Muscle of leg (tissue), 16 donors: ENCODE data around the gene SPDYE3. TPM values are rescaled to one million over a fixed set of nuclear protein-coding genes. Genes with fewer than 3 reads are reported as not detected.
A peak's percentile ranks its signal among the peaks of the same experiment; 100 is the strongest.
"Not testable (repeated sequence)": the region's sequence is repeated elsewhere in the genome, so short reads cannot be mapped to it uniquely, and the experiment has no call there.

Experiments used
- DNase-seq: peaks from one replicate; pipeline ENCODE4 v3.0.0; 2013
- H3K27ac ChIP-seq: one replicate; pipeline ENCODE4 v1.5.1; 2013; ENCODE audit warnings: mild to moderate bottlenecking, low read length, control low read depth
- H3K27me3 ChIP-seq: one replicate; pipeline ENCODE4 v1.6.1; 2013; ENCODE audit warnings: low read length; ENCODE audit not compliant: control insufficient read depth, insufficient read depth
- H3K36me3 ChIP-seq: one replicate; pipeline ENCODE4 v1.6.1; 2013; ENCODE audit warnings: low read length; ENCODE audit not compliant: control insufficient read depth, insufficient read depth
- H3K4me1 ChIP-seq: one replicate; pipeline ENCODE4 v1.6.1; 2013; ENCODE audit warnings: low read length; ENCODE audit not compliant: control insufficient read depth, insufficient read depth
- H3K4me3 ChIP-seq: one replicate; pipeline ENCODE4 v1.5.1; 2013; ENCODE audit warnings: low read length, control low read depth
- H3K9me3 ChIP-seq: replicated peaks from 2 replicates; pipeline ENCODE4 v1.6.1; 2013; ENCODE audit warnings: low read depth, low read length; ENCODE audit not compliant: control insufficient read depth
- WGBS: methylation state at CpG from one replicate; pipeline ENCODE4 v1.1.5; 2013; ENCODE audit warnings: missing lambda C conversion rate; ENCODE audit not compliant: insufficient coverage; 5-methylcytosine and 5-hydroxymethylcytosine counted together
- long read RNA-seq, 11 donors: transcript quantifications; one replicate each; lab custom pipeline, GENCODE V29; 2026
- polyA plus RNA-seq, 8 donors: library from polyadenylated mRNA; unstranded; fragments of 120-200 nt; gene quantifications; one replicate each; pipeline versions ENCODE4 v1.2.1 to v1.2.3, GENCODE V29; 2013; ENCODE audit warnings: inconsistent platforms in 1 of 8, low replicate concordance in 1 of 8; ENCODE audit not compliant: insufficient read length in 8 of 8, insufficient read depth in 1 of 8
- total RNA-seq: library from RNA; stranded (reverse); fragments of 120-200 nt; gene quantifications from one replicate; pipeline ENCODE4 v1.2.4, GENCODE V29; 2013

Gene SPDYE3, protein sequence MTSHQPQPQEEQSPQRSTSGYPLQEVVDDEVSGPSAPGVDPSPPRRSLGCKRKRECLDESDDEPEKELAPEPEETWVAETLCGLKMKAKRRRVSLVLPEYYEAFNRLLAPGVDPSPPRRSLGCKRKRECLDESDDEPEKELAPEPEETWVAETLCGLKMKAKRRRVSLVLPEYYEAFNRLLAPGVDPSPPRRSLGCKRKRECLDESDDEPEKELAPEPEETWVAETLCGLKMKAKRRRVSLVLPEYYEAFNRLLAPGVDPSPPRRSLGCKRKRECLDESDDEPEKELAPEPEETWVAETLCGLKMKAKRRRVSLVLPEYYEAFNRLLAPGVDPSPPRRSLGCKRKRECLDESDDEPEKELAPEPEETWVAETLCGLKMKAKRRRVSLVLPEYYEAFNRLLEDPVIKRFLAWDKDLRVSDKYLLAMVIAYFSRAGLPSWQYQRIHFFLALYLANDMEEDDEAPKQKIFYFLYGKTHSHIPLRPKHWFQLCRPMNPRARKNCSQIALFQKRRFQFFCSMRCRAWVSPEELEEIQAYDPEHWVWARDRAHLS
- total RNA-seq (not detected), polyA plus RNA-seq (1 to 10 TPM; 4.0 to 6.2 (median 5.3) TPM)
- long read RNA-seq, donor 1 = 0 reads
- long read RNA-seq, donor 2 = 0 reads
- long read RNA-seq, donor 3, partial matches to known transcripts = 0 of 7 reads
- long read RNA-seq, donor 3, other reads (novel, unspliced or antisense) = 7 of 7 reads
- long read RNA-seq, donor 4 = 0 reads
- long read RNA-seq, donor 5 = 0 reads
- long read RNA-seq, donor 6, partial matches to known transcripts = 5 of 17 reads
- long read RNA-seq, donor 6, other reads (novel, unspliced or antisense) = 12 of 17 reads
- long read RNA-seq, donor 7 = 0 reads
- long read RNA-seq, donor 8, partial matches to known transcripts = 16 of 16 reads
- long read RNA-seq, donor 8, other reads (novel, unspliced or antisense) = 0 of 16 reads
- long read RNA-seq, donor 9, partial matches to known transcripts = 11 of 16 reads
- long read RNA-seq, donor 9, other reads (novel, unspliced or antisense) = 5 of 16 reads
- long read RNA-seq, donor 10, partial matches to known transcripts = 0 of 11 reads
- long read RNA-seq, donor 10, other reads (novel, unspliced or antisense) = 11 of 11 reads
- long read RNA-seq, donor 11, partial matches to known transcripts = 9 of 9 reads
- long read RNA-seq, donor 11, other reads (novel, unspliced or antisense) = 0 of 9 reads

DNA sequence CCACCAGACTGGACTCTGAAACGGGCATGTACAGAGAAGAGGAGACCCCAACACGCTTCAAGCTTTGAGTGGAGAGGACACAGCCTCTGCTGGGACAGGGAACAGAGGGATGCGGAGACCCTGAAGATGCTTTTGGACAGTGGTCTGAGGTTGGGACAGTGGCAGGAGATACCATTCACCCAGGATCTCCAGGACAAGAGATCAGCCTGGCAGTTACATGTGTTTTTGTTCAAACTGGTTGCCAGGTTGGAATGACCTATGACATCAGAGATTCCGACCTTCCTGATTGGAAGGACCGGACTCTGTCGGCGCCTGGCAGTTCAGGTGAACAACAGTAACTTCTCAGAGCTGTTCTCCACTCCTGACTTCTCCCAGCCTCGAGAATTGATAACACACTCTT is at the start of gene SPDYE3:
Gene SPDYE3 (plus strand): TSS at position 301 of the 400 bp plus-strand sequence. CDS start 184 bp downstream, outside the sequence.
- WGBS = 71% methylated on average over 1 of the region's 8 CpGs
- not testable (repeated sequence) for H3K4me1 ChIP-seq, H3K27ac ChIP-seq, H3K36me3 ChIP-seq, DNase-seq, H3K27me3 ChIP-seq, H3K9me3 ChIP-seq, H3K4me3 ChIP-seq

DNA sequence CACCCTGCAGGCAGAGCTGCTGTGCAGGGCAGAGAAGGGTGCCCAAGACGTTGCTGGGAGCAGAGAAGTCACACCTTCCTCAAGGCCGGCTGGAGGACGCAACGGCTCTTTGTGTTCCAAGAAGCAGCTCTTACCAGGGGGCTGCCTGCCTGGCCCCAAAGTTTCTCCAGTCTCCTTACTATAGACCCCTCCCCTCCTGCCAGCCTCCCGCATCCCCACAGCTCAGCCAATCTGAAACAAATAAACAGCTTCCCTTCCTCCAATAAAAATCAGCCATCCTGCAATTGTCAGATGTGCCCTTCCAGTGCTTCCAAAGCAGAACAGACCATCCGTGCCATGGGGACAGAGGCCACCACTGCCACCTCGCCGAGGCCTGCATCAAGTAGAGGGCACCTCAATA is 47.5 kb upstream of the SPDYE3 start:
- not testable (repeated sequence) for DNase-seq, H3K9me3 ChIP-seq, H3K36me3 ChIP-seq, H3K4me1 ChIP-seq, H3K4me3 ChIP-seq, H3K27ac ChIP-seq, H3K27me3 ChIP-seq
- 45% methylated on average over 3 of the region's 8 CpGs for WGBS

DNA sequence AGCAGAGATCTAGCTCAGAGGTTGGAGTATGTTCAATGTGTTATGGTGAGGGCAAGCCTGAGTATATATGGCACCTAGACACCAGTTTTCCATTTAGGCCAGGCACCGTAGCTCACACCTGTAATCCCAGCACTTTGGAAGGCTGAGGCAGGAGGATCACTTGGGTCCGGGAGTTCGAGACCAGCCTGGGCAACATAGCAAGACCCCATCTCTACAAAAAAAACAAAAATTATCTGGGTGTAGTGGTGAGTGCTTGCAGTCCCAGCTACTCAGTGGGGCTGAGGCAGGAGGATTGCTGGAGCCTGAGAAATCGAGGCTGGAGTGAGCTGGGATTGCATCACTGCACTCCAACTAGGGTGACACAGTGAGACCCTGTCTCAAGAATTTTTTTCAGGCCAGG is 44.6 kb upstream of the SPDYE3 start:
- not testable (repeated sequence) for H3K9me3 ChIP-seq, H3K27ac ChIP-seq, H3K36me3 ChIP-seq, H3K4me3 ChIP-seq, H3K27me3 ChIP-seq, H3K4me1 ChIP-seq, DNase-seq
- 89% methylated on average over 1 of the region's 4 CpGs for WGBS

DNA sequence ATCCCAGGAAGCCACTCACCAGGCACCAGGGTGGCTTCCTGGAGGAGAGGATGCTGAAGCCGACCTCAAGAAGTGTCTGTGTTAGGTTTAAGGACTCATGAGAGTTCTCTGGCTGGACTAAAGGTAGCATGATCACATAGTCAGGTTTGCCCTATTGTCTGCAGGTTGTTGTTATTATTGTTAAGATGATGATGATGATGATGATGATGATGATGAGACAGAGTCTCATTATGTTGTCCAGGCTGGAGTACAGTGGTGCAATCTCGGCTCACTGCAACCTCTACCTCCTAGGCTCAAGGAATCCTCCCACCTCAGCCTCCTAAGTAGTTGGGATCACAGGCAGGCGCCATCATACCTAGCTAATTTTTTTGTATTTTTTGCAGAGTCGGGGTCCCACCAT is 43.3 kb upstream of the SPDYE3 start:
- not testable (repeated sequence) for H3K27ac ChIP-seq, H3K36me3 ChIP-seq, H3K9me3 ChIP-seq, H3K4me3 ChIP-seq, DNase-seq, H3K27me3 ChIP-seq, H3K4me1 ChIP-seq
- WGBS = 80% methylated on average over 1 of the region's 4 CpGs

DNA sequence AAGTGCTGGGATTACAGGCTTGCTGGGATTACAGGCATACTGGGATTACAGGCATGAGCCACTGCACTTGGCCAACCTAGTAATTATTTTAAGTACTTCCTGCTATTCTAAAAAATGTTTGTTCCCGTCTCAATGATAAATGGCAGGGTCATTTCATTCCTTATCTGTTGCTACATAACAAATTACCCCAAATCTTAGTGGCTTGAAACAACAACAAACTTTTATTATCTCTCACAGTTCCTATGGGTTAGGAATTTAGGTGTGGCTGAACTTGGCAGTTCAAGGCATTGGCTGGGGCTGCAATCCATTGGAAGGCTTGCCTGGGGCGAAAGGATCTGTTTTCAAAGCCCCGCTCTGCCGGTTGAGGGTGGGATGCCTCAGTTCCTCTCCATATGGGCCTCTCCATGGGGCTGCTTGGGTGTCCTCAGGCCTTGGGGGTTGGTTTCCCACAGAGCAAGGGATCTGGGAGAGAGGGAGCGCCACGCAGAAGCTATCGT is 42.8 kb upstream of the SPDYE3 start:
- not testable (repeated sequence) for DNase-seq, H3K36me3 ChIP-seq, H3K27ac ChIP-seq, H3K9me3 ChIP-seq, H3K4me3 ChIP-seq, H3K27me3 ChIP-seq
- H3K4me1 ChIP-seq = peaks cover 14% of the 10 kb centered on the region
- no CpG with 5 or more reads among the region's 7 CpGs for WGBS

DNA sequence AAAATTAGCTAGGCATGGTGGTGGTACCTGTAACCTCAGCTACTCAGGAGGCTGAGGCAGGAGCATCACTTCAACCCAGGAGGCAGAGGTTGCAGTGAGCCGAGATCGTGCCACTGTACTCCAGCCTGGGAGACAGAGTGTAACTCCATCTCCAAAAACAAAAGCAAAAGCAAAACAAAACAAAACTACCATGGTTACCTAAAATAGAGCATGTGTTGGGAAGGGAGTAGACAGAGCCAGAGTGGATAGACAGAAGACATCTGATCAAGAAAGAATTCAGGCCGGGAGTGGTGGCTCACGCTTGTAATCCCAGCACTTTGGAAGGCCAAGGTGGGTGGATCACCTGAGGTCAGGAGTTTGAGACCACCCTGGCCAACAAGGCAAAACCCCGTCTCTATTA is 41.7 kb upstream of the SPDYE3 start:
- H3K4me1 ChIP-seq = peaks cover 24% of the 10 kb centered on the region
- WGBS = no CpG with 5 or more reads among the region's 5 CpGs

DNA sequence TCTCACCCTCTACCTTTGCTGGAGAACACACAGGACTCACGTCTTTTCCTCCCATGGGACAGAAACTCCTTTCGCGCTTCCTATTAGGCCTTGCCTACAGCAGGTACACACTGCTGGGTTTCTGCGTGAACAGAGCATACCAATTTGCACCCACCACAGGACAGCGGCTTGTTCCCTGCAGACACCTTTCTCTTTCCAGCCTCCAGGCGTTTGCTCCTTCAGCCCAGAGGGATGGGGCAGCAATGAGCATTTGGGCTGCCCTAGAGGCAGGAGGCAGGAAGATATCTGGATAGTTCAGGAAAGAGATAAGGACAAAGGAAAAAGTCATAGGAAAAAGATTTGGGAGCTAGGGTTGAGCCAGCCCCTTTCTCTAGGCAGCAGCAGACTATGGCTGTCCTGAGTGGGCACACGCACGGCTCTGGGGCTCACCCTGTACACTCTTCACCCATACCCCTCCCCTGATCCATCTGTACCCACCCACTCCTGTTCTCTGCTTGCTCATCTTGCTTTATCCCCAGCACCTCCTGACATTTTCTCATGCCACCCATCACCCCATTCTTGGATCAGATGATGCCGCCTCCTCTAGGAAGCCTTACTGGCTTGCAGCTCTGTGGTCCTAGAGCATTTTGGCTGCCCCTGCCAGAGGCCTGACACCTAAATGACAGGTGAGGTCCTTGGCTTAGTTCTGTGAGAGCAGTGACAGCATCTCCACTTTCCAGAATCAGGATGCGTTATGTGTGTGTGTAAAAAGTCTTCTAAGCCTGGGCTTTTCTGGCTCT is 40.7 kb upstream of the SPDYE3 start:
- no peaks in the 10 kb centered on the region for H3K27me3 ChIP-seq
- H3K36me3 ChIP-seq = peaks cover 2% of the 10 kb centered on the region
- DNase-seq = no peak
- no peak overlapping the region for H3K27ac ChIP-seq
- WGBS = 69% methylated on average over 6 of the region's 10 CpGs
- H3K9me3 ChIP-seq = no peaks in the 10 kb centered on the region
- H3K4me1 ChIP-seq = peaks cover 27% of the 10 kb centered on the region
- no peak overlapping the region for H3K4me3 ChIP-seq

More for the DNA sequence above, 41.7 kb upstream of the SPDYE3 start:
- H3K36me3 ChIP-seq, H3K4me3 ChIP-seq, H3K9me3 ChIP-seq, H3K27me3 ChIP-seq, H3K27ac ChIP-seq: not testable (repeated sequence)
- DNase-seq = peak; percentile 39

DNA sequence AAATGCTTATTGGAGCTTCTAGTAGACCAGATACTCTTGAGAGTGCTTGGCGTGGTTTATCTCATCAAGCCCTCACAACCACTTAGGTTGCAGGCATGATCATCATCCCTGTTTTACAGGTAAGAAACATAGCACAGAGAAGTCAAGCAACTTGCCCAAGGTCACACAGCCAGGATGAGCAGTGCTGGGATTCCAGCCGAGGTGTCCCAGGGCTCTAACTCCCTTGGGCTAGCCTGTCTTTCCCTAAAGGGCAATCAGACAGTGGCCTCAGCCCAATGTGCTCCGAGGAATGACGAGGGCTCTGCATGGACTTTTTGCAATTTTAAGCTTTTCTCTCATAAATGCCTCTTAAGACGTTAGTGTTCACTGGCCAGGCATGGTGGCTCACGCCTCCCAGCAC is 39.9 kb upstream of the SPDYE3 start:
- Histone ChIP-seq H3K4me3 (no peak overlapping the region), H3K4me1 (peaks cover 32% of the 10 kb centered on the region), H3K27ac (no peak overlapping the region), H3K36me3 (peaks cover 2% of the 10 kb centered on the region), H3K27me3 (no peaks in the 10 kb centered on the region), H3K9me3 (no peaks in the 10 kb centered on the region)
- DNase-seq = no peak
- WGBS = 80% methylated on average over 5 of the region's 6 CpGs

DNA sequence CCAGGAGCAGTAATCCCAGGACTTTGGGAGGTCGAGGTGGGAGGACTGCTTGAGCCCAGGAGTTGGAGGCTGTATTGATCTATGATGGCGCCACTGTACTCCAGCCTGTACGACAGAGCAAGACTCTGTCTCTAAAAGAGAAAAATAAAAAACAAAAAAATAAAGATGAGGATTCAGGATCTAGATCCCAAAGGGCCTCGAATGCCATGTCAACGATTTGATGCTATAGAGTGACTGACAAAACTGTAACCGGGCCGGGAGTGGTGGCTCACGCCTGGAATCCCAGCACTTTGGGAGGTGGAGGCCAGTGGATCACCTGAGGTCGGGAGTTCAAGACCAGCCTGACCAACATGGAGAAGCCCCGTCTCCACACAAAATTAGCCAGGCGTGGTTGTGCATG is 38.6 kb upstream of the SPDYE3 start:
- not testable (repeated sequence) for H3K4me3 ChIP-seq, H3K27ac ChIP-seq, H3K27me3 ChIP-seq, H3K36me3 ChIP-seq, DNase-seq, H3K9me3 ChIP-seq
- WGBS = 92% methylated on average over 6 of the region's 11 CpGs
- H3K4me1 ChIP-seq = peaks cover 32% of the 10 kb centered on the region
